ENCODE measurements around the gene CPLX4. TPM values are rescaled to one million over a fixed set of nuclear protein-coding genes. Genes with fewer than 3 reads are reported as not detected.
A peak's percentile ranks its signal among the peaks of the same experiment; 100 is the strongest.

The CPLX4 gene, protein sequence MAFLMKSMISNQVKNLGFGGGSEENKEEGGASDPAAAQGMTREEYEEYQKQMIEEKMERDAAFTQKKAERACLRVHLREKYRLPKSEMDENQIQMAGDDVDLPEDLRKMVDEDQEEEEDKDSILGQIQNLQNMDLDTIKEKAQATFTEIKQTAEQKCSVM
- not detected in 2 replicates for total RNA-seq (2014; rRNA removed; shearing (Covaris generic))
- polyA plus RNA-seq (2014; cell fraction: nucleus; rRNA removed), result not detected in 2 replicates

DNA sequence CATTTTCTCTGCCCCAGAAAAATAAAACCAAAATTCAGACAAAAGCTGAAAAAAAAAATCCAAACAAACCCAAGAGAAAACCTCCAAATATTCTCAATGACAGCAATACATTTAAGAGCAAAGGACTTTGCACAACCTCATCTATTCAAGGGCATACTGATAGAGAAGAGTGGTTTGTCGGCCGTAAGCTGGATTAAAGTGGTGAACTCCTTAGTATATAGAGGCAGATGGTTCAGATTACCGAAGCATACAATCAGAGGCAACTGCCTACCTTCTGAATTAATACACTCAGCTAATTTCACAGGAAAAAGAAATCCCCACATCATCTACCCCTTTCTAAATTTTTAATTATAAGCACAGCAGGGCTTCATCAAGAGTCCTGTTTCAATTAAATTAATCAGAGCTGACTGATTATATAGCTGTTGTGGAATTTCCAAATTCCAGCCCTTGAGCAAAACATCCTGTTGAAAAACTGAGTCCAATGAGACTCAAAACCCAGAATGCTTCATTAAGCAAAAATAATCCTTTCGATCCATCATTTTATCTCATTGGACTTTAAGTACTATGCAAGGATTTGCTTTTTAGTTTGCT is at the start of gene CPLX4:
Gene CPLX4 (minus strand): TSS at position 190 of the 591 bp plus-strand sequence. CDS start 187 bp downstream, at position 3.
- no peak for DNase-seq (ENCODE audit: extremely low read depth, low read depth)

DNA sequence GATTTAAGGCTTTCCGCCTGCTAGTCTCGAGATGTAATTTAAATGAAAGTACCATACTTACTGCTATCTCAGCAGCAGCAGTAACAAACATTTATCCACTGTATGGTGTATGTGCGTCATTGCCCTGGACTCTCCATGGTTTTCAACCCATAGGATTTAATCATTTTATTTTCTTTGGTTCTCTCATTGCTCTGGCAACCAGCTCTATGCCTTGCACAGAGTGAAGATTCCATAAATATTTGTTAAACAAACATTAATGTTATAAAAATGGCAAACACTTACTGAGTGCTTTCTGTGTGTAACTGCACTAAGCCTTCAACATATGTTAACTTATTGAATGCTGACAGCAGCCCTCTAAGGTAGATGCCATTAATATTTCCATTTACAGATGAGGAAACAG is 41.9 kb upstream of the CPLX4 start:
- no peak for DNase-seq (ENCODE audit: extremely low read depth, low read depth)

DNA sequence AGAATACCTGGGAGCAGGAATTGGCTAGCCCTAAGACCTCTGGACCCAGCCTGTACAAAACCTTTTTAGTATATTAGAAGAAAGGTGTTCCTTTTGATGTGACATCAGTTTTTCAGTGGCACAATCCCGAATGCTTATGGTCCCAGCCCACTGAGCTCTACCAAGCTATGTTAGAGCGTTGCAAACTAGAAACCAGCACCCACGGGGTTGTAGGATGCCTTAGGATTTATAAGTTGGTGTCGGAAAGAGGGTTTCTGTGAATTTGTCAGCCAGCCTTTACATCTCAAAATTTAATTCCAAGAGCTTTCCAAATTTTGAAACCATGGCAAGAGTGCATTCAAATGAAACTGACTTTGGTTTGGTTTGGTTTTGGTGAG is 41.1 kb upstream of the CPLX4 start:
- DNase-seq (ENCODE audit: extremely low read depth, low read depth), result no peak

DNA sequence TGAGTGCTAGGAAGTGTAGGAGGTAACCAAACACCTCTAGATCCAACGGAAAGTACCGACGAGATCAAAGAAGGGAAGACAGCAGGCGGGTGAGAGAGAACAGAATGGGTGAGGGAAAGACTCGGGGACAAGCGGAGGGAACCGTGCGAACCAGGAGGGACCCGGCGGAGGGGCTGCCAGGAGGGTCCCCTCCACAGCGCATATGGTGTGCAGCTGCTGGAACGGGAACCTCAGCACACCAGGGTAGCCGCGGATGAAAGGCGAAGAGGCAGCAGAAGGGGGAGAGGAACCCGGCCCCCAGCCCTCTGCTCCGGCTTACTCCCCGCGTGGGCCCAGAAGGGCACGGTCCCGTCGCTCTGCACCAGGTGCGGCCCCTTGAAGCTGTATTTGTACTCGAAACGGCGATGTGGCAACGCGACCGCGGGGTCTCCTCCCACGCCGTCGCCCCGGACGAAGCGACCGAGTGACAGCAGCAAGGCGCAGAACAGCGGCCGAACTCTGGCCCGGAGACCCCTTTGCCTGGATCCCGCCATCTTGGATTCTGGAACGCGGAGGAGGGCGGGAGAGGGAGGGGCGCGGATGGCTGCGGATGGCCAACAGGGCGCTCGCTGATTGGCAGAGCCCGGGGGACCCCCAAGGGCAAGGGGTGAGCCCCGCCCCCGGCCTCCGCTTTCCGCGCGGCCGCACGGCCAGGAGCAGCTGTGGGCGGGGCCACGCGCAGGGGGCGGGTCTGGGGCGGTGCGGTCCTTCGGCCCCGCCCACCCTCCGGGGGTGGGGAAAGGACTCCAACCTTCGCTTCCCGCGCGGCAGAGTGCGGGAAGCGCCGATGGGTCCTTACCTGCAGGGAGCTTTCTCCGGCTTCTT is 40.5 kb upstream of the CPLX4 start, which contains the start of gene LMAN1:
Gene LMAN1 (minus strand): TSS at position 554 of the 864 bp plus-strand sequence. CDS start 21 bp downstream, at position 533.
- peak; percentile 83 for DNase-seq (ENCODE audit: extremely low read depth, low read depth)

DNA sequence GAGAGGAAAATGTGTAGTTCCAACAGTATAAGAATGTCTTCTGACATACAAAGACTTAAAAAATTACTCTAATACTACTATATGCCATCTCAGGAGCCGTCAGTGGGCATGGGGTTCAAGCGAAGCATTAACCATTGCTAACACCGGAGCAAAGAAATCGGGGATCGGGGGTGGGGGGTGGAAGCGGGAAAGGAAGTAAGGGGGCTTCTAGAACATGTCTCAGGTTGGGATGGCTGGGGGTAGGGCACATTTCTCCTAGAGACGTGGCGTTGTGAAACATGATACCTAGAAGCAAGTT is 39.9 kb upstream of the CPLX4 start:
- peak; percentile 19 for DNase-seq (ENCODE audit: extremely low read depth, low read depth)

DNA sequence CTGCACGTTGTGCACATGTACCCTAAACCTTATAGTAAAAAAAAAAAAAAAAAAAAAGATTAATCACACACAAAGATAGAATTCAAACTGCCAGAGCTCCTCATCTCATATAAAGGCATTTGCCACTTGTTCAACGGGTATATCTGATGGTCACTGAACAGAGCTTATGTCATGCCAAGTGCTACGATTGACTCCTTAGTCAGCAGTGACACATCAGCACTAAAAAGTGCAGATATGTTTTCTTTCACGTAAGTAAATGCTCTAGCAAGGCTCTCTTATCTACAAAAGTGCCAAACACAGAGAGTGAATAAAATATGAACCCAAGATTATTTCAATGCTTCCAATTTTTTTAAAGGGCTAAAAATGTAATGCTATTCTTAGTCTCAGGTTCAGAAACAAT is 39.5 kb upstream of the CPLX4 start:
- no peak for DNase-seq (ENCODE audit: extremely low read depth, low read depth)

DNA sequence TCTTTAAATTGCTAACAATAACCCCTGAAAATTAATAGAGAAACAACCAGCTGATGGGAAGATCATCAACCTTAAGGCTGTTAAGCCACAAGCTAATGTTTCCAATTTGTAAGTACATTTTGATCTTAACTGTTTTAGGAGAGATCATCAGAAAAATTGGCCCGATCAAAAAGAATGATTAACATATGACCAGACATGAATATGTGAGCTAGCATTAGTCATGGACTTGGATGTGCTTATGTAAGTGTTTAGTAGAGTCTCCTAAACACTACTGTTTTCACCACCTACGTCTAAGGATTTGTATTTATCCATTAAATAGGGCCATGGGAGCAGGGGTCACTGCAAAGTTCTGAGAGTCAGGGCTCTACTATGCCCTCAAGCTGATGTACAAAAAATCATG is 36.3 kb upstream of the CPLX4 start:
- DNase-seq (ENCODE audit: extremely low read depth, low read depth), result no peak

DNA sequence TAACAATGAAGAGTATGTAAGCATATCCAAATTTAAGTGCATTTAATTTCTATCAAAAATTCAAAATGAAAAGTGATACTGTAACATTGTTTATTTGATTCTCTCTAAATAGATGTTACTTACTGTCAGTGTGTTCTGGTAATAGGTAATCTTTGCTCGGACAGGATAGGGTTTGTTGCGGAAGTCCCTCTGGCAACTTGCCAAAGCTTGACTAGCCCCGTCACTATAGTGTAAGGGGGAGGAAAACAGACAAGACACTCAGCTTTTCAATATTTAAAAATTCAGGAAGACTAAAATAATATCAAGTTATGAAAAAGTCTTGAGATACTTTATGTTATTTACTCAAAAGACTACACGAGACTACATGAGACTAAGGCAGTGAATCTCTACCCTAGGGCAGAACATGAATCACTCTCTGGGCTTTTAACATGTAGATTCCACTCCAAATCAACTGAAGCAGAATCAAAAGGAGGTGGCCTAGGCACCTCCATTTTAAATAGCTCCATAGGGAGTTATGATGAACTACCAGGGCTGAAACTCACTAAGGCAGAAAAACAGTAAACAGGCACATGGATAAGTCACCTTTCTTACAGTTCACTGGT is 34.7 kb upstream of the CPLX4 start:
- DNase-seq (ENCODE audit: extremely low read depth, low read depth), result no peak

DNA sequence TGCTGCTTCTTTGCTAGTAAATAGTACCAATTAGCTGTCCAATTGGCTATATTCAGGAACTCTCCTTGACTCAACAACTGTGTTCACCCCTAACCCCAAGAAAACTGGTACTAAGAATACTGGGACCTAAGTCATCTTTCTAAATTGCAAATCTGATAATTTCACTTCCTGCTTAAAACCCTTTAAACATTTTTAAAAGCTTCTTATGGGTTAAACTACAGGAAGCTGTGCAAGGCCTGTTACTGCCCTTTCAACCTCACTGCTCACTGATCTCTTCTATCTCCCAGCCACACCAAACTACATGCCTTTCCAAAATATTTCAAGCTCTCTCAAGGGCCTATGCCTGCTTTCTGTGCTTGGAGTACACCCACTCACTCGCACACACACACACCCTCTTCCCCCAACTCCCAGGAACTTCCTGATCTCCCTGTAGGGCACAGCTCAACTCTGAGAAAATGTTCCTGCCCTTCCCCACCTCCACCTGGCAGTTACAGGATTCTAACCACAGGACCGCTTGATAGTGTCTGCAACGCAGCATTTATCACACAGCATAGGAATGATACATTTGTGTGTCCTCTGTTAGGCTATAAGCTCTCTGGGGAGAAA is 33.9 kb upstream of the CPLX4 start:
- no peak for DNase-seq (ENCODE audit: extremely low read depth, low read depth)

DNA sequence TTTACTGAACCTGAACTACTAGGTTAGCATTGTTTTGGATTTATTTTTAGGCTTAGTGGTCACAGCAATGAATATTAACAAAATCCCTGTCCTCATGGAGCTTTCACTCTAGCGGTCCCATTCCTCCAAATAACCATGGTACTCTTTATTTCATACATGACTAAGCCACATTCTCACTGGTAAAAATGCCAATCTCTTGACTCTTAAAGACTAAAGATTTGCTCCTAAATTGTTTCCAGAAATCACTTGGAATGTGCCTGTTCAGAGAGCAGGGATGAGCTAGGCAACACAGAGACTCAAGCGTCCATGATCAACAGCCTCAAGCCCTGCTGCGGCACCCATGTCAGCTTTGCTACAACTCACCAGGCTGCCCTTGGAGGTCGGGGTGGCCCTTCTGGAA is 27.1 kb upstream of the CPLX4 start:
- DNase-seq (ENCODE audit: extremely low read depth, low read depth), result no peak

DNA sequence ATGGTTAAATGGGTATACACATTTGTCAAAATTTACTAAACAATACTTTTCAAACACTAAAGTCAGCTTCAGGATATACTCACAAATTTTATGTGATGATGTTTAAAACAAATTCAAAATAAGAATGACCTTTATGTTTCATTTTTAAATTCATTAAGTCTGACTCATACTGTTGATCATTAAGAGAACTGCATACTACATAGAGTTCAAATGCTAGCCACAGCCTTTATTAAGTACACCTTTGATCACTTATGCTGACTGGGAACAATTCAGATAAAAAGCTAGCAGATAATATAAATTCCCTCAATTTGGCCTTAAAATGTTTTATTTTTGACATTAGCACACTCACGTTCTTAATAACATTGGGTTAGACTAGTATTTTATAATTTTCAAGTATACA is 26.5 kb upstream of the CPLX4 start:
- DNase-seq (ENCODE audit: extremely low read depth, low read depth), result no peak

DNA sequence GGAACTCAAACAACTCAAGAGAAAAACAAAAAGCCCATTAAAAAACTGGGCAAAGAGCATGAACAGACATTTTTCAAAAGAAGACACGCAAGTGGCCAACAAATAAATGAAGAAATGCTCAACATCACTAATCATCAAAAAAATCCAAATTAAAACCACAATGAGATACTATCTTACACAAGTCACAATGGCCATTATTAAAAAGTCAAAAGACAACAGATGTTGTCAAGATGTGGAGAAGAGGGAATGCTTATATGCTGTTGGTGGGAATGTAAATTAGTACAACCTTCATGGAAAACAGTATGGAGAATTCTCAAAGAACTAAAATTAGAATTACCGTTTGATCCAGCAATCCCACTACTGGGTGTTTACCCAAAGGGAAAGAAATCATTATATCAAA is 25.5 kb upstream of the CPLX4 start:
- no peak for DNase-seq (ENCODE audit: extremely low read depth, low read depth)

DNA sequence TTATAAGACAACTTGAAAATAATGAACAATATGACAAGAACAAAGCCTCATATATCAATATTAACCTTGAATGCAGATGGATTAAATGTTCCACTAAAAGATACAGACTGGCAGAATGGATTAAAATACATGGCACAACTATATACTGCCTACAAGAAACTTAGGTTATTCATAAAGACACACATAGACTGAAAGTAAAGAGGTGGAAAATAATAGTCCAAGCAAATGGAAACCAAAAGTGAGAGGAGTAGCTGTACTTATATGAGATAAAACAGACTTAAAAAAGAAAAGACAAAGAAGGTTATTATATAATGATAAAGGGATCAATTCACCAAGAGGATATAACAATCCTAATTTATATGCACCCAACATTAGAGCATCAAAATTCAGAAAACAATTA is 22.4 kb upstream of the CPLX4 start:
- DNase-seq (ENCODE audit: extremely low read depth, low read depth), result no peak

DNA sequence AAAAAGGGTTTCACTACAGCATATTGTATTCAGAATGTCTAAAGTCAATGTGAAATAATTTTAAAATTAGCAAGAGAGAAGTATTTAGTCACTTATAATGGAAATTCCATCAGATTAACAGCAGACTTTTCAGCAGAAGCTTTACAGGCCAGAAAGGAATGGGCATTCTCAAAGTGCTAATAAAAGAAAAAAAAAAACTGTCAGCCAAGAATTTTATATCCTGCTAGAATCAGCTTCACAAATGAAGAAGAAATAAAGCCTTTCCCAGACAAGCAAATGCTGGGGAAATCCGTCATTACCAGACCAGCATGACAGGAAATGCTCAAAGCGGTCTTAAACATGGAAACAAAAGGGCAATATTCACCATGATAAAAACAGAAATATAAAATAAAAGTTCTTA is 21.9 kb upstream of the CPLX4 start:
- no peak for DNase-seq (ENCODE audit: extremely low read depth, low read depth)

DNA sequence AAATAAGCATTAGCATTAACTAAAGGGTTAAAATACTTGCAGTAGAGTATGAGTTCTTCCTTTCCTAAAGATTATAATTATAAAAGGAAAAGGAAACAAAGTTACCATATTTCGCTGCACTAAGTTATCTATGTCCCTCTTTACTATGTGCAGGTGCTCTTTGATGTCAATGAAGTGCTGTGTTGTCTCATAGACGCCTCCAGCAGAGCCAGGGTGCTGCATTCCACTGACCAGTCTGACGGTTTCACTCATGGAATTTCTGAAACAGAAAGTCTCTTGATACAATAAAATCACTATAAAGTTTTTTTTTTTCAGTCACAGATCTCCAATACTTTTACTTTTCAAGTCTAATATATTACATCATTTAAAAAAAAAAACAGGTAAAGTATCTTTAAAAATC is 14.5 kb upstream of the CPLX4 start:
- DNase-seq (ENCODE audit: extremely low read depth, low read depth), result no peak

DNA sequence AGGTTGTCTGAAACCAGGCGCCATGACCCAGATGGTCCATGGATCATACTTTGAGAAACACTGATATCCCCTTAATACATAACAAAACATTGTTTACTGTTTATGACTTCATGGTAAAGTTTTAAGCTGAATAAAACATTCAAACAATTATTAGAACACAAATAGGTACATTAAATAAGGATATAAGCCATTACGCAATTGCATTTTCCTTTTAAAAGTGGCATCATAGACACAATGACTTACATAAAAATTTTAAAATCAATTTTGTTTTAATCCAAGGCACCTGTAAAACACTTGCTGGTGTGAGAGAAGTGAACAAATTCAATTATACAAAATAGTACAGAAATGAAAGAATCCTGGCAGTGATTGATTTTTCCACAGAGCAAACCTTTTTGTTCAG is 10.2 kb upstream of the CPLX4 start:
- DNase-seq (ENCODE audit: extremely low read depth, low read depth), result no peak

DNA sequence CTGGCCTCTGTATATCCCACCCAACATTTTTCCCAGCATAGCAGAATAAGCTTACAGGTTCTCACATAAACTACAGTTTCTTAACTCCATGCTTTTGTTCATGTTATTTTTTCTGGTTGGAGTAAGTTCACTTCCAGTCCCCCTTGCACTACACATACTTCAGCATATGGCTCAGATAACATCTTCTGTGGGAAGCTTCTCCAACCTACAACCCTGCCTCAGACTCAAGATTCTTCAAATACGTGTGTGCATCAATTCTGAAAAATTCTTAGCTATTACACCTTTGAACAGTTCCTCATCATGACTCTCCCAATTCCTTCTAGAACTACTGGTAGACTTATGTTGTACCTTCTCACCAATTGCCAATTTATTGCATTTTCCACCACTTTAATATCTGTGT is 7.5 kb upstream of the CPLX4 start:
- no peak for DNase-seq (ENCODE audit: extremely low read depth, low read depth)

DNA sequence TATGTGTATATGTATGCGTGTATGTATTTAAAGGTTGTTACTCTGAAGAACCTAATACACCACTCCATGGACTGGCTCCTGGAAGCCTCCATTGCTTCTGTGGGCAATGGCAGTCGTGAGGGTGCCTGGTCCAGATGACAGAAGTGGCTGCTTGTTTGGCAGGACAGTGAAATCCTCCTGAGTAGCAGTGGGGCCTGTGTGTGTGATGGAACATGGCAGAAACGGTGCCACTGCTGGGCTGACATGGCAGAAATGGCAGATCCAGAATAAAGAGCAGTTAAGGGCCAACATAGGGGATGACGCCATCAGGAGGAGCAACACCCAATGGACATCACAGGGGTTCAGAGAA is 6.1 kb upstream of the CPLX4 start:
- no peak for DNase-seq (ENCODE audit: extremely low read depth, low read depth)

DNA sequence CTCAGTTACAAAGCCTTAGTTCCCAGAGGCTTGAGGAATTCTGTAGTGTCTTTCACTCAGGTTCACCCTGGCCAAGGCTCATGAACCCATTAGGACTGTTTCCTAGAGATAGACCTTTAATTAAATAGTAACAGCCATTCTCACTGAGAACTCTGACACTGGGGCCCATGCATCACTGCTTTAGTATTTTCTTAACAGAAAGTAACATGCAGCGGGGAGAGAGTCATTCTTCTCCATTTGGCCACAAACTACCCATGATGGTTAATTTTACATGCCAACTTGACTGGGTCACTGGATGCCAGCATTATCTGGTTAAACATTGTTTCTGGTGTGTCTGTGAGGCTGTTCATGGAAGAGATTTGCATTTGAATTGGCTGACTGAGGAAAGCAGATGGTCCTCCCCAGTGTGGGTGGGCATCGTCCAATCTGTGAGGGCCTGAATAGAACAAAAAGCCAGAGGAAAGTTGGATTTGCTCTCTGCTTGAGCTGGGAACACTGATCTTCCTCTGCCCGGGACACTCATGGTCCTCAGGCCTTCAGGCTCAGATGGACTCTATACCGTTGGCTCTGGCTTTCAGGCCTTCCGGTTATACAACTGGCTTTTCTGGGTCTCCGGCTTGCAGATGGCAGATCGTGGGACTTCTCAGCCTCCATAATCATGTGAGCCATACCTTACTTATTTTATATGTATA is 5.6 kb upstream of the CPLX4 start:
- DNase-seq (ENCODE audit: extremely low read depth, low read depth), result no peak

DNA sequence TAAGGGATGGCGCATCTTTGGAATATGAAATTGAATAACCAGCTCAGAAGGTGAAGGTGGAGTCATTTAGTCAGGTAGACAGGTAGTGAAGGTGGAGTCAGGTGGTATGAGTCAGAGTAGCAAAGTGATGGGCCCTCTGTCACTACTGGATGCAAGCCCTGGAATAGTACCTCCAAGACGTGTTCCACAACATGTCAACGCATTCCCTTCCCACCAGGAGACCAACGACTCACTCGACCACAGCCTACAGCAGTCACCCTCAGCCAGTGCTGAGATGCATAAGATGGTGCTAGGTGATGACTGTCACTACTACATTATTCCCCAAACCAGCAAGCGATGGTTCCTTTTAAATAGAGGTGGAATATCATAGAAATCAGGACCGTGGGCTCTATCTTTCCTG is 6.8 kb downstream of the CPLX4 start:
- DNase-seq (ENCODE audit: extremely low read depth, low read depth), result no peak

DNA sequence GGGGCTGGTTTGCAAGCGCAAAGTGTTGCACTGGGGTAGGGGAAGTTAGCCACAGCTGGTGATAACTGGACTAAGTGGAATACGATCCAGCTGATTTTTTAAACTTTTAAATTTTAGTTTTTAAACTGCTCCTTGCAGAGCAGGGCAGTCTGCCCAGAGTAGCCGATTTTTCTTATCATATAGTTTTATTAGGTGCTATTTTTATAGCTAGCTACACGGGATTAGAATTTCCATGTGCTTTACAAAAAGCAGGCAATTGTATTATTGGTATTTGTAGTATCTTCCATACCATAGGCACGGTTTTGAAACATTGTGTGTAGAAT is 9.6 kb downstream of the CPLX4 start:
- DNase-seq (ENCODE audit: extremely low read depth, low read depth), result no peak

All from NCI-H460 (cell line).